Measurements from ENCODE around the gene ARCN1.

The ARCN1 gene

GRCh38 chr11:118643142-118643994 is 71.2 kb downstream of the ARCN1 start:
- Histone ChIP-seq H3K27me3 (ENCODE audit: control insufficient read depth in 1 of 2, insufficient read depth in 1 of 2, low read length in 2 of 2) (no peaks in the 10 kb centered on the region), H2BK12ac (ENCODE audit: low read length in 2 of 2) (no peak overlapping the region), H3K9me3 (ENCODE audit: control insufficient read depth, low read length) (no peaks in the 10 kb centered on the region), H2BK5ac (ENCODE audit: low read depth, low read length, poor library complexity, severe bottlenecking) (no peak overlapping the region), H3K4me1 (ENCODE audit: control insufficient read depth, insufficient read depth, low read depth, low read length) (peaks cover 13% of the 10 kb centered on the region), H3K9ac (ENCODE audit: low read length) (no peak overlapping the region), H3K4ac (ENCODE audit: low read depth in 1 of 2, low read length in 2 of 2) (no peak overlapping the region), H3K23ac (ENCODE audit: low read length in 2 of 2) (no peak overlapping the region), H4K8ac (ENCODE audit: low read length) (no peak overlapping the region), H3K27ac (ENCODE audit: low read length, poor library complexity, severe bottlenecking) (no peak overlapping the region), H4K91ac (ENCODE audit: low read length) (no peak overlapping the region), H3K4me3 (ENCODE audit: insufficient read depth in 1 of 2, low read depth in 1 of 2, low read length in 2 of 2) (no peak overlapping the region), H3K79me1 (replicated peaks; ENCODE audit: low read length, poor library complexity, severe bottlenecking) (peaks cover 60% of the 10 kb centered on the region), H2AK5ac (ENCODE audit: low read length, severe bottlenecking) (no peak overlapping the region), H3K18ac (ENCODE audit: low read depth in 1 of 2, low read length in 2 of 2) (no peak overlapping the region), H3K36me3 (ENCODE audit: control insufficient read depth in 1 of 2, insufficient read depth in 2 of 2, low read depth in 1 of 2, low read length in 2 of 2) (peaks cover 88 to 96% of the 10 kb centered on the region in 2 experiments), H2BK120ac (ENCODE audit: low read depth, low read length) (no peak overlapping the region), H3K4me2 (ENCODE audit: low read length, poor library complexity, severe bottlenecking) (no peak overlapping the region), H2AFZ (ENCODE audit: low read depth, low read length) (no peak overlapping the region), H2BK15ac (ENCODE audit: low read depth, poor library complexity, severe bottlenecking) (no peak overlapping the region), H3K14ac (ENCODE audit: low read length in 2 of 2) (no peak overlapping the region)
- no peak for DNase-seq
- WGBS, result 89% methylated on average over 5 of the region's 11 CpGs

- Histone ChIP-seq H3K27me3 (ENCODE audit: control insufficient read depth in 1 of 2, insufficient read depth in 1 of 2, low read length in 2 of 2) (no peaks in the 10 kb centered on the region), H3K18ac (ENCODE audit: low read depth in 1 of 2, low read length in 2 of 2) (no peak overlapping the region), H3K79me1 (replicated peaks; ENCODE audit: low read length, poor library complexity, severe bottlenecking) (peaks cover 58% of the 10 kb centered on the region), H2AK5ac (ENCODE audit: low read length, severe bottlenecking) (no peak overlapping the region), H2BK5ac (ENCODE audit: low read depth, low read length, poor library complexity, severe bottlenecking) (no peak overlapping the region), H3K27ac (ENCODE audit: low read length, poor library complexity, severe bottlenecking) (no peak overlapping the region), H3K9me3 (ENCODE audit: control insufficient read depth, low read length) (no peaks in the 10 kb centered on the region), H2AFZ (ENCODE audit: low read depth, low read length) (no peak overlapping the region), H3K23ac (ENCODE audit: low read length in 2 of 2) (no peak overlapping the region), H2BK15ac (ENCODE audit: low read depth, poor library complexity, severe bottlenecking) (no peak overlapping the region), H4K8ac (ENCODE audit: low read length) (no peak overlapping the region), H3K9ac (ENCODE audit: low read length) (no peak overlapping the region), H3K4me3 (ENCODE audit: insufficient read depth in 1 of 2, low read depth in 1 of 2, low read length in 2 of 2) (no peak overlapping the region), H3K36me3 (ENCODE audit: control insufficient read depth in 1 of 2, insufficient read depth in 2 of 2, low read depth in 1 of 2, low read length in 2 of 2) (peaks cover 87 to 94% of the 10 kb centered on the region in 2 experiments), H3K14ac (ENCODE audit: low read length in 2 of 2) (no peak overlapping the region), H4K91ac (ENCODE audit: low read length) (no peak overlapping the region), H3K4me2 (ENCODE audit: low read length, poor library complexity, severe bottlenecking) (no peak overlapping the region), H3K4ac (ENCODE audit: low read depth in 1 of 2, low read length in 2 of 2) (no peak overlapping the region), H3K4me1 (ENCODE audit: control insufficient read depth, insufficient read depth, low read depth, low read length) (peaks cover 13% of the 10 kb centered on the region), H2BK12ac (ENCODE audit: low read length in 2 of 2) (no peak overlapping the region), H2BK120ac (ENCODE audit: low read depth, low read length) (no peak overlapping the region)
- 97% methylated on average over 7 of the region's 7 CpGs for WGBS
- DNase-seq, result no peak
Observed at GRCh38 chr11:118643995-118644345, 71.8 kb downstream of the ARCN1 start.

- H4K91ac ChIP-seq (ENCODE audit: low read length), result no peak overlapping the region
- H2AFZ ChIP-seq (ENCODE audit: low read depth, low read length), result no peak overlapping the region
- no peak overlapping the region for H2BK5ac ChIP-seq (ENCODE audit: low read depth, low read length, poor library complexity, severe bottlenecking)
- H3K9me3 ChIP-seq (ENCODE audit: control insufficient read depth, low read length), result no peaks in the 10 kb centered on the region
- no peak overlapping the region for H3K23ac ChIP-seq (ENCODE audit: low read length in 2 of 2)
- no peak overlapping the region for H3K4me3 ChIP-seq (ENCODE audit: insufficient read depth in 1 of 2, low read depth in 1 of 2, low read length in 2 of 2)
- H3K36me3 ChIP-seq (ENCODE audit: control insufficient read depth in 1 of 2, insufficient read depth in 2 of 2, low read depth in 1 of 2, low read length in 2 of 2), result peaks cover 86 to 94% of the 10 kb centered on the region in 2 experiments
- H2BK15ac ChIP-seq (ENCODE audit: low read depth, poor library complexity, severe bottlenecking), result no peak overlapping the region
- H2AK5ac ChIP-seq (ENCODE audit: low read length, severe bottlenecking), result no peak overlapping the region
- no peaks in the 10 kb centered on the region for H3K27me3 ChIP-seq (ENCODE audit: control insufficient read depth in 1 of 2, insufficient read depth in 1 of 2, low read length in 2 of 2)
- no peak overlapping the region for H4K8ac ChIP-seq (ENCODE audit: low read length)
- H2BK120ac ChIP-seq (ENCODE audit: low read depth, low read length), result no peak overlapping the region
- H3K27ac ChIP-seq (ENCODE audit: low read length, poor library complexity, severe bottlenecking), result no peak overlapping the region
- no peak overlapping the region for H3K18ac ChIP-seq (ENCODE audit: low read depth in 1 of 2, low read length in 2 of 2)
- peaks cover 13% of the 10 kb centered on the region for H3K4me1 ChIP-seq (ENCODE audit: control insufficient read depth, insufficient read depth, low read depth, low read length)
- H3K79me1 ChIP-seq (replicated peaks; ENCODE audit: low read length, poor library complexity, severe bottlenecking), result peaks cover 54% of the 10 kb centered on the region
- DNase-seq, result no peak
- 96% methylated on average over 10 of the region's 10 CpGs for WGBS
- H3K9ac ChIP-seq (ENCODE audit: low read length), result no peak overlapping the region
- H3K4me2 ChIP-seq (ENCODE audit: low read length, poor library complexity, severe bottlenecking), result no peak overlapping the region
- H3K4ac ChIP-seq (ENCODE audit: low read depth in 1 of 2, low read length in 2 of 2), result no peak overlapping the region
- H2BK12ac ChIP-seq (ENCODE audit: low read length in 2 of 2), result no peak overlapping the region
- H3K14ac ChIP-seq (ENCODE audit: low read length in 2 of 2), result no peak overlapping the region
Observed at GRCh38 chr11:118644496-118644895, 72.3 kb downstream of the ARCN1 start.

GRCh38 chr11:118645066-118645715 is 73.0 kb downstream of the ARCN1 start:
- no peak overlapping the region for H2AFZ ChIP-seq (ENCODE audit: low read depth, low read length)
- H3K4me3 ChIP-seq (ENCODE audit: insufficient read depth in 1 of 2, low read depth in 1 of 2, low read length in 2 of 2), result no peak overlapping the region
- H2BK12ac ChIP-seq (ENCODE audit: low read length in 2 of 2), result no peak overlapping the region
- peaks cover 58% of the 10 kb centered on the region for H3K79me1 ChIP-seq (replicated peaks; ENCODE audit: low read length, poor library complexity, severe bottlenecking)
- no peak overlapping the region for H3K23ac ChIP-seq (ENCODE audit: low read length in 2 of 2)
- no peak for DNase-seq
- H4K8ac ChIP-seq (ENCODE audit: low read length), result no peak overlapping the region
- WGBS, result 96% methylated on average over 19 of the region's 24 CpGs
- no peaks in the 10 kb centered on the region for H3K27me3 ChIP-seq (ENCODE audit: control insufficient read depth in 1 of 2, insufficient read depth in 1 of 2, low read length in 2 of 2)
- no peak overlapping the region for H3K18ac ChIP-seq (ENCODE audit: low read depth in 1 of 2, low read length in 2 of 2)
- H3K9me3 ChIP-seq (ENCODE audit: control insufficient read depth, low read length), result no peaks in the 10 kb centered on the region
- H2BK120ac ChIP-seq (ENCODE audit: low read depth, low read length), result no peak overlapping the region
- H3K4me2 ChIP-seq (ENCODE audit: low read length, poor library complexity, severe bottlenecking), result no peak overlapping the region
- H4K91ac ChIP-seq (ENCODE audit: low read length), result no peak overlapping the region
- no peak overlapping the region for H2BK15ac ChIP-seq (ENCODE audit: low read depth, poor library complexity, severe bottlenecking)
- H3K27ac ChIP-seq (ENCODE audit: low read length, poor library complexity, severe bottlenecking), result no peak overlapping the region
- no peak overlapping the region for H3K4ac ChIP-seq (ENCODE audit: low read depth in 1 of 2, low read length in 2 of 2)
- H3K36me3 ChIP-seq (ENCODE audit: control insufficient read depth in 1 of 2, insufficient read depth in 2 of 2, low read depth in 1 of 2, low read length in 2 of 2), result peaks cover 86 to 95% of the 10 kb centered on the region in 2 experiments
- H2AK5ac ChIP-seq (ENCODE audit: low read length, severe bottlenecking), result no peak overlapping the region
- peaks cover 12% of the 10 kb centered on the region for H3K4me1 ChIP-seq (ENCODE audit: control insufficient read depth, insufficient read depth, low read depth, low read length)
- H3K9ac ChIP-seq (ENCODE audit: low read length), result no peak overlapping the region
- no peak overlapping the region for H3K14ac ChIP-seq (ENCODE audit: low read length in 2 of 2)
- no peak overlapping the region for H2BK5ac ChIP-seq (ENCODE audit: low read depth, low read length, poor library complexity, severe bottlenecking)
